SK-N-MC (cell line): Measurements from ENCODE around the gene SLC6A15.

Experiments used
- EZH2 ChIP-seq: fragments of 200-600 bp; sonication (generic); IDR thresholded peaks from one replicate; pipeline ENCODE4 v1.6.1; 2017; ENCODE audit warnings: antibody characterized with exemption
- FOXP2 ChIP-seq: optimal IDR thresholded peaks from 2 replicates; pipeline ENCODE3; 2011; ENCODE audit warnings: mild to moderate bottlenecking, moderate library complexity; ENCODE audit not compliant: insufficient read depth; ENCODE audit errors: extremely low read length, control extremely low read depth
- POLR2AphosphoS5 ChIP-seq: IDR thresholded peaks from 2 replicates; pipeline ENCODE4 v1.6.1; 2012; ENCODE audit warnings: mild to moderate bottlenecking, low read depth, low read length, borderline replicate concordance

- TF ChIP-seq EZH2: no peak
- no peak for TF ChIP-seq FOXP2
- no peak for TF ChIP-seq POLR2AphosphoS5
Observed at GRCh38 chr12:84843593-84844144, 68.9 kb downstream of the SLC6A15 start.
